Activated CD4-positive, alpha-beta T cell treated with anti-CD3 and anti-CD28 coated beads, Interleukin-2, amount 50 U/mL, for 16 hours (primary cell): ENCODE results near the gene PLD4.
"Not testable (repeated sequence)": the region's sequence is repeated elsewhere in the genome, so short reads cannot be mapped to it uniquely, and the experiment has no call there.

Source experiments
- DNase-seq: peaks from one replicate; pipeline ENCODE4 v3.0.0-alpha.2; 2020

Gene PLD4

DNA sequence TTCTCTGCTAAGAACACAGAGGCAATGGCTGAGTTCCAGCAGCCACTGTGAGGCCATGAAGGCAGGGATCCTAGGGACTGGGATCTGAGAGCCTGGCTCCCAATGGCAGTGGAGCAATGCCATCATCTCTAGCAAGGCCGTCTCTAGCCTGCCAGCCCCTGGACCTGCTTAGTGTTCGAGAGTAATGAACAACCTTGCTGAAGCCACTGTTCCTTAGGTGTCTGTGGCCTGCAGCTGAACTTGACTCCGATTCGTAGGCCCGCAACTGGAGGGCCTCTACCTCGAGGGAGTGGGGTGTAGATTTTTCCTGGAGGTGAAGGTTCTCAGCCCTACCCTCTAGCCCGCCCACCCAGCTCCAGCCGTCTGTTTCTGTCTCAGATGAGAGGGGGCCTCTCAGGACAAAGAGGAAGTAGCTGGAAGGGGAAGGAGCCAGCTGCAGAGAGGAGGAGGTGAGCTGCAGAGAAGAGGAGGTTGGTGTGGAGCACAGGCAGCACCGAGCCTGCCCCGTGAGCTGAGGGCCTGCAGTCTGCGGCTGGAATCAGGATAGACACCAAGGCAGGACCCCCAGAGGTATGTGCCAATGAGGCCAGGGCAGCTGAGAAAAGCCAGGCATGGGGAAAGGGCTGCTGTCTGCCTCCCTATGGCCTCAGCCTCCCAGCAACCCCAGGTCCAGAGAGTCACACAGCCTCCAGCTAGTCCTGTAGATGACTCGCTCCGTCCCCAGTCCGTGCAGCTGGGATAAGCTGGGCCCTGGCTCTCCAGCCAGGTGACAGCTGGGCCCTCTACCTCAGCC lies at the start of gene PLD4:
TSS of gene PLD4 (plus strand) at position 459 of the 793 bp plus-strand sequence. CDS start 2,262 bp downstream, outside the sequence.
- no peak for DNase-seq

DNA sequence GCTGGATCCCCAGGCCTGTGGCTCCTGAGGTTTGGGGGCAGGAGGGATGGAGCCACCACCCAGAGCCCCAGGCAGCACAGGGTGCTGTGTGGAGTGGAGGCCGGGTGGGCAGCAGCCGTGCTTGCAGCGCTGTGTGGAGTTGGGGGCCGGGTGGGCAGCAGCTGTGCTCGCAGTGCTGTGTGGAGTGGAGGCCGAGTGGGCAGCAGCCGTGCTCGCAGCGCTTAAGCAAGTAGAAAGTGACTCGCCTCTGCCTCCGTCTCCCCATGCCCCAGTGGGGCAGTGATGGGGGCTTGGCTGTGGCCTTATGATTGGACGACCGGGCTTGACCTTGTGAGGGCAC lies 49.3 kb upstream of the PLD4 start:
- DNase-seq = no peak

DNA sequence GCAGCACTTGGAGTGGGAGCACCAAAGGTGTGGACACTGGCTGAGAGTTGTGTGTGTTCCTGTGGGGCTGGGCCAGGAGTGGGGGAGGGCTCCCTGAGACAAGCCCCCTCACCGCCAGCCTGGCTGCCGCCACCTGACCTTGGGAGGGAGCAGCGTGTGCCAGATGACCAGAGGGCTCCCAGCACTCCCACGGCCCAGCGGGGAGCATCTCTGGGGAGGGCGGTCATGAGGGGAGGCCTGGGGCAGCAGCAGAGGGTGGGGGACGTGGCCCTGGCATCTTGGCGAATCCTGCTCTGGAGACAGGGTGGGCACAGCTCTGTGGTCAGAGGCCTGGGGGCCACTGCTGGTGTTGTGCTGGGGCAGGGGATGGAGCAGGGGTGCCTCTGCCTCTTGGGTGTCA lies 48.9 kb upstream of the PLD4 start:
- no peak for DNase-seq

DNA sequence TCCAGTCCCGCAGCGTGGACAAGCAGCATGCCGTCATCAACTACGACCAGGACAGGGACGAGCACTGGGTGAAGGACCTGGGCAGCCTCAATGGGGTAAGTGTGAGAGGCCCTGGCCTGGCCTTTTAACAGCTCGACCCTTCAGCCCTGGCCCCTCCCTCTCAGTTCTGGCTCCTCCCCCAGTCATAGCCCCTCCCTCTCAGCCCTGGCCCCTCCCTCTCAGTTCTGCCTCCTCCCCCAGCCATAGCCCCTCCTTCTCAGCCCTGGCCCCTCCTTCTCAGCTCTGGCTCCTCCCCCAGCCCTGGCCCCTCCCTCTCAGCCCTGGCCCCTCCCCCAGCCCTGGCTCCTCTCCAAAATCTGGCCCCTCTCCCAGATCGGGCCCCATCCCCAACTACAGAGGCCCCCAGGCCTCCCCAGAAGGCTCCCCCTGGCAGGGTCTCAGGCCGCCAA lies 48.4 kb upstream of the PLD4 start:
- DNase-seq = peak; percentile 45

- DNase-seq = no peak
These were observed 47.4 kb upstream of the PLD4 start for GRCh38 chr14:104877066-104877805.

DNA sequence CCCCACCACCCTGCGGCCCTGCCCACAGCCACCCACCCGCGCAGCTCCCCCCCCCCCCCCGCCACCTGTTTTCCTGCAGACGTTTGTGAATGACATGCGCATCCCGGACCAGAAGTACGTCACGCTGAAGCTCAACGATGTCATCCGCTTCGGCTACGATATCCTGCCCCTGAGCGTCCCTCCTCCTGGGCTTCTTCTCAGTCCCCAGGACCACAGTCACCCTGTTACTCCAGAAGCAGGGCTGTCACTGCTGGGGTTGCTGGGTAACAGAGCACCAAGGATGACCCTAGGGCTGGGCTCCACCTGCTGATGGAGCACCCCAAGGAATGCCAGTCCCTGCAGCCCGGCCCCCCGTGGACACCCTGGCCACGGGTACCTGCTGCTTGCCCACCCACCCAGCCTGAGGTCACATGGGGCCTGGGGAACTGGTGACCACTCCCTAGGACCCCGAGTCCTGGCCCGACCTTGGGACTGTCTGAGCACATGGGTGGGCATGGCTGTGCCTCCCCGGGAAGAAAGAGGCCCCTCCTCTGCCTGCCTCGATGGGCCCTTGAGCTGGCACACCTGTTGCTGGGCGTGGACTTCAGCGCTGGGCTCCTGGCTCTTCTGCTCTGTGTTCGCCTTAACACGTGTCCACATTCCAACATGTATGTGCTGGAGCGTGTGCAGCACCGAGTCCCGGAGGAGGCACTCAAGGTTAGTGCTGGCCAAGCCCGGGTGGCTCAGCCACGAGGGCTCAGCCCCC lies 46.7 kb upstream of the PLD4 start:
- no peak for DNase-seq

DNA sequence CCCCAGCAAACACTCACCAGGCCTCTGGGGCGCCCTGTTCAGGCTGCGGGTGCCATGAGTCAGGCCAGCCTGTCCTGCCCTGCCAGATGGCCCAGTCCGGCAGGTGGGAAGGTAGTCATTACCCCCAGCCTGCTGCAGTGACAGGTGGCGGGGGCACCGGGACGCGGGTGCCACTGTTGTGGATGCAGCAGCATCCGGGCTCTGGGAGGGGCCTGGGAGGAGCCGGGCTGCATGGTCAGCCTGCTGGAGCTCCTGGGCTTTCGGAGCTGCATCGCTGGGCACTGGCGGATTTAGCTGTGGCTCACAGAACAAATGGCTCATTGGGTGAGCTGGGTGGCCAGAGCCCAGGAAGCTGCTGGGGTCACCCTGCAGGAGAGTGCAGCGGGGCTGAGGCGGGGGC lies 46.1 kb upstream of the PLD4 start:
- DNase-seq = no peak

DNA sequence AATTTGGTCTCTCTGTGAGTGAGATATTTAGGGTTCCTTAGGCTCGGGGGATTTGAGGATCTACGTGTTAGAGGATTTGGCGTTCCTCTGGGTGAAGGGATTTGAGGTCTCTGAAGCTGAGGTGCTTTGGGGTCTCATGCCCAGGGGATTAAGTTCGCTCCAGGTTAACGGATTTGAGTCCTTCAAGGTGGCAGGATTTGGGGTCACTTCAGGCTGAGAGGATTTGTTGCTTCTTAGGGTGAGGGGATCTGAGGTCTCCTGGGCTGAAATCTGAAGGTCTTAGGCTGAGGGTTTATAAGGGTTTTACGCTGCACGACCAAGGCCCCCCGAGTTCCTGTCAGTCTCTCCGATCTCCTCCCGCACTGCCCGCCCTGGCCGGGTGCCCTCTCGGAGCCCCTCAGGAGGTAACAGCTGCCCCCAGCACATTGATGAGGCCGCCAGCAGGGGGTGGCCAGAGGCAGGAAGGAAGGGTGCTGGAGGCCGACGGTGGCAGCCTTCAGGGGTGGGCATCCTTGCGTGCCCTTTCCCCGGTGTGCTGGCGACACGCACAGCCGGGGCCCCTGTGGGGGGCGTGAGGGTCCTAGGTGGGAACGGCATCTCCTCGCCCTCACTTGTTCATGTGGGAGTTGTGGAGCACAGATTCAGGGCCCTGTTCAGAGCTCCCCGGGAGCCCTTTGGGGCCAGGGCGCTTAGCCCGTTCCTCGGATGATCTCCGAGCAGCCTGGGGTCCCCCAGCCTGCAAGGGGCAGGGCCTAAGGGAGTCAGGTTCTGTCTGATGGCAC lies 45.3 kb upstream of the PLD4 start:
- no peak for DNase-seq

GRCh38 chr14:104879983-104880565 lies 44.6 kb upstream of the PLD4 start:
- no peak for DNase-seq

DNA sequence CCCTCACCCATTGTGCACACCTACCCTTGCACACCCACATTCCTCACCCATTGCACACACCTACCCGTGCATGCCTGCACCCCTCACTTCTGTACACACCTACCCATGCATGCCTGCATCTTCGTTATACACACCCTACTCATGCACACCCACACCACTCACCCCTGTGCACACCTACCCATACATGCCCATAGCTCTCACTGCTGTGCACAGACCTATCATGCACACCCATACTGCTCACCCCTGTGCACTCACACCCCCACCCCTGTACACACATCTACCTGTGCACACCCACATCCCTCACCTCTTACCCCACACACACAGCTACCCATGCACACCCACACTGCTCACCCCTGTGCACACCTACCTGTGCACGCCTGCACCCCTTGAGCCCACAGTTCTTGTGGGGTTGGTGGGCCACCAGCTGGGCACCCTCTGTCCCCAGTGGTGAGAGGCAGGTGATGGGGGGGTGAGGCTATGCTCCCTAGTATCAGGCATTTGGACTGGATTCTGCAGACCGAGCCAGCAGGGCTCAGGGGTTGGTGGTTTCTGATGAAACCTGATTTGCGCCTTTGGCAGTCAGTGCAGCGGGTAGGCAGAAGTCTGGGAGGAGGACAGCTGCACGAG lies 44.0 kb upstream of the PLD4 start:
- no peak for DNase-seq

DNA sequence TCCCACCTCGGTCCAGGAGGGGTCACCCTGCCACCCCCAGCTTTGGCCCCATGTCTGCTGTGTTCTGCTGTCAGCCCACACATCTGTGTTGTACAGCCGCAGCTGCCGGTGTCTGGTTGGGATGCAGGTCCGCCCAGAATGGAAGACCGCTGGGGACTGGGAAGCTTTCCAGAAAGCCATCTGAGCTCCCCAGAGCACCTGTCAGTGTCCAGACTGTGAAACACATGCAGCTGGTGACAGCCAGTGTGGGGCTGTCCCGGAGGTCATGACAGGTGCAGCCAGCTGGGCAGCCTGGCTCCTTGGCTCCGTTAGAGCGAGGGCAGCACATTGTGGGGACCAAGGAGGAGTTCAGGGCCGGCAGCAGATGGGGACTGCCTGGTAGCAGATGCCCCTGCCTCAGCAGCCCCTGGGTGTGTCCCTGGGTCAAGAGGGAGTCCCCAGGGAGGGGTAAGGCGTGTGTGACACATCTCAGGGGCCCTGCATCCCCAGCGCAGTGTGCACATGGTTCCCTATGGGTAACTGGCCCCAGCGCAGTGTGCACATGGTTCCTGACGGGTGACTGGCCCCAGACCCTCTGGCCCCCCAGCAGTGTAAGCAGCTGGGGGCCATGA lies 43.2 kb upstream of the PLD4 start:
- no peak for DNase-seq

DNA sequence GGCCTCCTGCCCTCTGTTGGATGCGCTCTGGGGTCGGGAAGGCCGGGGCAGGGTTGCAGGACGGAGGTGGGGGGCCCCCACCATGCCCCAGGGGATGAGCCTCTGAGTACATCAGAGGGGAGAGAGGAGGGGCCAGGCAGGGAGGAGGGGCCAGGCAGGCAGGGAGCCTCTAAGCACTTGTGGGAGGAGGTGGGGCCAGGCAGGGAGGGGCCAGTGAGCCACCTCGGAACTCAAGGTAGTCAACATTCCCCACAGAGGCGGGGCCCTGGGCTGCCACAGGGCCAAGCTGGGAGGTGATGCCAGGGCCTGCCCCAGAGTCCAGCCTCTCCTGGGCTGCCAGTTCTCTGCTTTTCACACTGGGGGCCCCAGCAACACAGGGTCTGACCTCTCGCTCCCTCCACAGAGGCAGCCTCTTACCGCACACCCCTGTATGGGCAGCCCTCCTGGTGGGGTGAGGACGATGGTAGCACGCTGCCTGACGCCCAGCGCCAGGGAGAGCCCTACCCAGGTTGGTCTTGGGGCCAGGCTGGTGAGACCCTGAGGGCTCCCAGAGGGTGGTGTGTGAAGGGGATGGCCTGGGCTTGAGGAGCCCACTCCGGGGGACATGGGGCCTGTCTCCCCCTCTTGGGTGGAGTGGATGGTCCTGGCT lies 42.2 kb upstream of the PLD4 start:
- peak; percentile 18 for DNase-seq

DNA sequence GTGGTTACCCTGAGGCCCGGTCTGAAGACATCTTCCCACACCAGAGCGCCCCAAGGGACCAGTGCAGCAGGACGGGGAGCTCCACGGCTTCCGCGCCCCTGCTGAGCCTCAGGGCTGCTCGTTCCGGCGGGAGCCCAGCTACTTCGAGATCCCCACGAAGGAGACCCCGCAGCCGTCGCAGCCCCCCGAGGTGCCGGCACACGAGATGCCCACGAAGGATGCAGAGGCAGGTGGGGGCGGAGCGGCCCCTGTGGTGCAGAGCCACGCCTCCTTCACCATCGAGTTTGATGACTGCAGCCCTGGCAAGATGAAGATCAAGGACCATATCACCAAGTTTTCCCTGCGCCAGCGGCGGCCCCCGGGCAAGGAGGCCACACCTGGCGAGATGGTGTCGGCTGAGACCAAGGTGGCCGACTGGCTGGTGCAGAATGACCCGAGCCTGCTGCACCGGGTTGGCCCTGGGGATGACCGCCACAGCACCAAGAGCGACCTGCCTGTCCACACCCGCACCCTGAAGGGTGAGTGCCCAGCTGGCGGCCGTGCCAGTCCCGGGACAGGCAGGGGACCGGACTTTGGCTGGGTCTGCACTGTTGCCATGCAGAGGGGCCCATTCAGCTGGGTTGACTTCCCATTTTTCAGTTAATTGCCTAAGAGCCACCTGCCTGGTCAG lies 41.6 kb upstream of the PLD4 start:
- DNase-seq = no peak

DNA sequence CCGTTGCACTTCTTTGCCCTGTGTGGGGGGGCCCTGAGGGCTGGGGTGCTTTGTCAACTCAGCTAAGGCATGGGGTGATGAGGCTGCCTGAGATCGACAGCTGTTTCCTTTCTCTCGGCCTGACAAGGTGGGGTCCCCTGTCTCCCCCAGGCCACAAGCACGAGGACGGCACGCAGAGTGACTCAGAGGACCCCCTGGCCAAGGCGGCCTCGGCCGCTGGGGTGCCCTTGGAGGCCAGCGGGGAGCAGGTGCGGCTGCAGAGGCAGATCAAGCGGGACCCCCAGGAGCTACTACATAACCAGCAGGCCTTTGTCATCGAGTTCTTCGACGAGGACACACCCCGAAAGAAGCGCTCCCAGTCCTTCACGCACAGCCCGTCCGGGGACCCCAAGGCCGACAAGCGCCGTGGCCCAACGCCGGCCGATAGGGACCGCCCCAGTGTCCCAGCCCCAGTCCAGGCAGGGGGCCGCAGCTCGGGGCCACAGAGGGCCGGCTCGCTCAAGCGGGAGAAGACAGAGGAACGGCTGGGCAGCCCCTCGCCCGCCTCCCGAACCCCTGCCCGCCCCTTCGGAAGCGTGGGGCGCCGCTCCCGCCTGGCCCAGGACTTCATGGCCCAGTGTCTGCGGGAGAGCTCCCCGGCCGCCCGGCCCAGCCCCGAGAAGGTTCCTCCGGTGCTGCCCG lies 40.9 kb upstream of the PLD4 start:
- no peak for DNase-seq

- DNase-seq = not testable (repeated sequence)
These were observed 40.3 kb upstream of the PLD4 start for GRCh38 chr14:104884381-104884780.

GRCh38 chr14:104885031-104885972 lies 39.4 kb upstream of the PLD4 start:
- no peak for DNase-seq

- DNase-seq = no peak
These were observed 38.5 kb upstream of the PLD4 start for GRCh38 chr14:104885973-104886689.
